Prostate gland (tissue), 2 donors: ENCODE data around the gene STRN3.

Experiments used
- POLR2A ChIP-seq: fragments of 450-650 bp; IDR thresholded peaks from one replicate; pipeline ENCODE4 v1.6.1; 2016; ENCODE audit warnings: antibody characterized with exemption, mild to moderate bottlenecking
- TF ChIP-seq, protein P1 (sequence below), 4 experiments: fragments of 200-600 bp in 2 of 4; fragments of 450-650 bp in 2 of 4; sonication (generic) in 2 of 4; IDR thresholded peaks; 1 replicate in 3 of 4; 2 replicates in 1 of 4; pipeline ENCODE4 v1.5.1; 2016 to 2019; ENCODE audit warnings: antibody characterized with exemption in 4 of 4, mild to moderate bottlenecking in 2 of 4, moderate library complexity in 2 of 4

DNA sequence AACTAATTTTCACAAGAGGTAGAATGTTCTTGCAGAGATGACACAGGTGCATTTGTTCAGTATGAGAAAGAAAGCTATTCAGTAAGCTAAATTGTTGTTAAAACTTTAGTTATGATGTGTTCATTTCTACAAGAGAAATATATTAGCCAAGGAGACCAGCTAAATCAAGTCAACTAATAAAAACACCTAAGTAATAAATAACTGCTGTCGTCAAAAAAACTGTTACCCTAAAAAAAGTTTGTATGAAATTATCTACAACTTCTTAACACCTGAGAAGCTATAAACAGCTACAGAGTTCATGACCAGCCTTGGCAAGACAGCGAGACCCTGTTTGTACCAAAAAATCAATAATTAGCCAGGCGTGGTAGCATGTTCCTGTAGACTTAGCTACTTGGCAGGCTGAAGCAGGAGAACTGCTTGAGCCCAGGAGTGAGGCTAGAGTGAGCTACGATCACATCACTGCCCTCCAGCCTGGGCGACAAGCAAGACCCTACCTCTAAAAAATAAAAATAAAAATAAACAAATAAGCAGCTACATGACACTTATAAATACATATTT is 68.3 kb downstream of the STRN3 start:
- TF ChIP-seq POLR2A: no peak
- TF ChIP-seq, protein P1, sequence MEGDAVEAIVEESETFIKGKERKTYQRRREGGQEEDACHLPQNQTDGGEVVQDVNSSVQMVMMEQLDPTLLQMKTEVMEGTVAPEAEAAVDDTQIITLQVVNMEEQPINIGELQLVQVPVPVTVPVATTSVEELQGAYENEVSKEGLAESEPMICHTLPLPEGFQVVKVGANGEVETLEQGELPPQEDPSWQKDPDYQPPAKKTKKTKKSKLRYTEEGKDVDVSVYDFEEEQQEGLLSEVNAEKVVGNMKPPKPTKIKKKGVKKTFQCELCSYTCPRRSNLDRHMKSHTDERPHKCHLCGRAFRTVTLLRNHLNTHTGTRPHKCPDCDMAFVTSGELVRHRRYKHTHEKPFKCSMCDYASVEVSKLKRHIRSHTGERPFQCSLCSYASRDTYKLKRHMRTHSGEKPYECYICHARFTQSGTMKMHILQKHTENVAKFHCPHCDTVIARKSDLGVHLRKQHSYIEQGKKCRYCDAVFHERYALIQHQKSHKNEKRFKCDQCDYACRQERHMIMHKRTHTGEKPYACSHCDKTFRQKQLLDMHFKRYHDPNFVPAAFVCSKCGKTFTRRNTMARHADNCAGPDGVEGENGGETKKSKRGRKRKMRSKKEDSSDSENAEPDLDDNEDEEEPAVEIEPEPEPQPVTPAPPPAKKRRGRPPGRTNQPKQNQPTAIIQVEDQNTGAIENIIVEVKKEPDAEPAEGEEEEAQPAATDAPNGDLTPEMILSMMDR (IDR thresholded peaks at IDR 0.05): no peak
